Parathyroid adenoma (tissue), 2 donors: ENCODE results near the gene CNTN4.

ENCODE experiments used
- H2AFZ ChIP-seq: fragments of 300-600 bp; sonication (generic); one replicate; pipeline ENCODE4 v1.7.0; 2017; ENCODE audit warnings: antibody characterized with exemption, mild to moderate bottlenecking
- H3K27ac ChIP-seq: fragments of 300-600 bp; sonication (generic); one replicate; pipeline ENCODE4 v1.7.0; 2017
- H3K27me3 ChIP-seq: fragments of 300-600 bp; sonication (generic); one replicate; pipeline ENCODE4 v1.7.0; 2017; ENCODE audit warnings: low read length; ENCODE audit not compliant: control insufficient read depth, insufficient read depth
- H3K36me3 ChIP-seq: fragments of 300-600 bp; sonication (generic); one replicate; pipeline ENCODE4 v1.7.0; 2017; ENCODE audit warnings: low read length; ENCODE audit not compliant: control insufficient read depth, insufficient read depth
- H3K4me1 ChIP-seq: fragments of 300-600 bp; sonication (generic); one replicate; pipeline ENCODE4 v1.7.0; 2017; ENCODE audit warnings: control low read depth
- H3K4me2 ChIP-seq: fragments of 300-600 bp; sonication (generic); one replicate; pipeline ENCODE4 v1.7.0; 2017; ENCODE audit warnings: low read length
- H3K4me3 ChIP-seq: fragments of 300-600 bp; sonication (generic); one replicate; pipeline ENCODE4 v1.7.0; 2017; ENCODE audit warnings: low read depth, low read length
- H3K79me2 ChIP-seq: fragments of 300-600 bp; sonication (generic); one replicate; pipeline ENCODE4 v1.7.0; 2017; ENCODE audit warnings: control low read depth
- H3K9ac ChIP-seq: fragments of 300-600 bp; sonication (generic); one replicate; pipeline ENCODE4 v1.7.0; 2017; ENCODE audit warnings: mild to moderate bottlenecking
- H3K9me3 ChIP-seq: fragments of 300-600 bp; sonication (generic); one replicate; pipeline ENCODE4 v1.7.0; 2017; ENCODE audit warnings: low read length; ENCODE audit not compliant: control insufficient read depth
- CTCF ChIP-seq: fragments of 300-600 bp; sonication (generic); IDR thresholded peaks from one replicate; pipeline ENCODE4 v1.7.0; 2017; ENCODE audit warnings: antibody characterized with exemption, mild to moderate bottlenecking
- donor health status: primary hyperparathyroidism.

The CNTN4 gene

GRCh38 chr3:2614578-2614977 lies 515.9 kb downstream of the CNTN4 start:
- no peak overlapping the region for H2AFZ ChIP-seq
- no peak overlapping the region for H3K9ac ChIP-seq
- no peaks in the 10 kb centered on the region for H3K79me2 ChIP-seq
- H3K4me1 ChIP-seq, result peaks cover 3% of the 10 kb centered on the region
- no peaks in the 10 kb centered on the region for H3K27me3 ChIP-seq
- no peak overlapping the region for H3K4me2 ChIP-seq
- no peak for TF ChIP-seq CTCF
- H3K36me3 ChIP-seq, result no peaks in the 10 kb centered on the region
- H3K27ac ChIP-seq, result no peak overlapping the region
- no peaks in the 10 kb centered on the region for H3K9me3 ChIP-seq
- H3K4me3 ChIP-seq, result no peak overlapping the region

DNA sequence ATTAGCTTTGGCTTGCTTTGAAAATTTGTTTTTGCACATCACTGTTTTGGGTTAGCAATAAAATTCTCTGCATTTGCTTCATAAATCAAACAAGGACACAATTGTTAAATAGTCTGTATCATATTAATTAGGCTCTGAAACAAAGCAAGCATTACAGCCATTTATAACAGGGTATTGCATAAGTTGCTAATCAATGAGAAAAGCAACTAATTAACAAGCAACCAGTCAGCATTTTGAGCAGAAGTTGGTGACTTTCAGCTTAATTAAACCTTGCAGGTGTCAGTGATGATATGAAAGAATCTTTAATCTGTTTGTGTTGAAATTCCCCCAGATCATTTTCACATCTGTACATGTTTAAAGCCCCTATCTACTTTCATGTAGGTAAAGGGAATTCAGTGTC lies 516.4 kb downstream of the CNTN4 start:
- no peak for TF ChIP-seq CTCF
- H3K4me3 ChIP-seq, result no peak overlapping the region
- no peak overlapping the region for H2AFZ ChIP-seq
- no peaks in the 10 kb centered on the region for H3K36me3 ChIP-seq
- H3K4me2 ChIP-seq, result no peak overlapping the region
- no peaks in the 10 kb centered on the region for H3K27me3 ChIP-seq
- H3K9ac ChIP-seq, result no peak overlapping the region
- H3K27ac ChIP-seq, result no peak overlapping the region
- H3K4me1 ChIP-seq, result peaks cover 3% of the 10 kb centered on the region
- no peaks in the 10 kb centered on the region for H3K79me2 ChIP-seq
- no peaks in the 10 kb centered on the region for H3K9me3 ChIP-seq

DNA sequence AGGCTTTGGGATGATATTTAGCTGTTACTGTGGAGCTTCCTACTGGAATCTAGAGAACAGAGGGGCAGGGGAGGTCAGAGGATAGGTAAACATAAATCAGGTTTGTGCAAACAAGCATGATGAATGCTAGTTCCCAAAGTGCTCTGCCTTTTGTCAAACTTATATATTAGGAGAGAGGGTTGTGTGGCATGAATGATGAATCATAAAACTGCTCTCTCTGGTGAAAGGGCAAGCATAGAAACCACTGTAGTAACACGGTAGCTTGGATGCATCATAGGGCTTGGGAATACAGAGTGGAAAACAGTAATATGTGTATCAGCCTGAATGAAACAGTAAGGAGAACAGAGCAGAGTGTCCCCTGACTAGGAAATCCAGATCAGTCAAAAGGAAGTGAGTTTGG lies 524.8 kb downstream of the CNTN4 start:
- Histone ChIP-seq H3K27me3 (no peaks in the 10 kb centered on the region), H2AFZ (peak overlapping the region; percentile 34), H3K9ac (no peak overlapping the region), H3K4me3 (no peak overlapping the region), H3K27ac (no peak overlapping the region), H3K9me3 (no peaks in the 10 kb centered on the region), H3K4me1 (peaks cover 7% of the 10 kb centered on the region), H3K36me3 (no peaks in the 10 kb centered on the region), H3K79me2 (no peaks in the 10 kb centered on the region), H3K4me2 (no peak overlapping the region)
- TF ChIP-seq CTCF, result no peak

GRCh38 chr3:2628117-2628516 lies 529.5 kb downstream of the CNTN4 start:
- TF ChIP-seq CTCF, result no peak
- peak overlapping the region; percentile 35 for H2AFZ ChIP-seq
- no peaks in the 10 kb centered on the region for H3K36me3 ChIP-seq
- no peak overlapping the region for H3K9ac ChIP-seq
- H3K4me2 ChIP-seq, result no peak overlapping the region
- no peaks in the 10 kb centered on the region for H3K79me2 ChIP-seq
- peaks cover 3% of the 10 kb centered on the region for H3K4me1 ChIP-seq
- no peak overlapping the region for H3K4me3 ChIP-seq
- H3K27ac ChIP-seq, result no peak overlapping the region
- H3K9me3 ChIP-seq, result no peaks in the 10 kb centered on the region
- H3K27me3 ChIP-seq, result no peaks in the 10 kb centered on the region

GRCh38 chr3:2635511-2635910 lies 536.8 kb downstream of the CNTN4 start:
- H3K4me2 ChIP-seq, result no peak overlapping the region
- no peak overlapping the region for H2AFZ ChIP-seq
- H3K9me3 ChIP-seq, result no peaks in the 10 kb centered on the region
- H3K27me3 ChIP-seq, result no peaks in the 10 kb centered on the region
- no peaks in the 10 kb centered on the region for H3K4me1 ChIP-seq
- no peaks in the 10 kb centered on the region for H3K79me2 ChIP-seq
- H3K27ac ChIP-seq, result no peak overlapping the region
- TF ChIP-seq CTCF, result no peak
- H3K4me3 ChIP-seq, result no peak overlapping the region
- H3K9ac ChIP-seq, result no peak overlapping the region
- no peaks in the 10 kb centered on the region for H3K36me3 ChIP-seq
